Uterus (tissue), 4 donors: ENCODE data around the gene HSDL2. TPM values are rescaled to one million over a fixed set of nuclear protein-coding genes. Genes with fewer than 3 reads are reported as not detected.

Source experiments
- DNase-seq, 2 donors: peaks; one replicate each; pipeline ENCODE4 v3.0.0-alpha.2; 2019 to 2020
- H3K27ac ChIP-seq, 2 donors: fragments of 200-600 bp; sonication (generic); 1 replicate in 1 of 2; 2 replicates in 1 of 2; pipeline ENCODE4 v1.5.1; 2016 to 2018
- H3K27me3 ChIP-seq, 2 donors: fragments of 200-600 bp; sonication (generic); one replicate each; pipeline ENCODE4 v1.5.1; 2018 to 2019; ENCODE audit warnings: control low read depth in 1 of 2
- H3K36me3 ChIP-seq, 2 donors: fragments of 200-600 bp; sonication (generic); one replicate each; pipeline ENCODE4 v1.5.1; 2019; ENCODE audit warnings: control low read depth in 1 of 2
- H3K4me1 ChIP-seq, 2 donors: fragments of 200-600 bp; sonication (generic); one replicate each; pipeline ENCODE4 v1.5.1; 2018 to 2019; ENCODE audit warnings: control low read depth in 1 of 2
- H3K4me3 ChIP-seq, 2 donors: fragments of 200-600 bp; sonication (generic); 1 replicate in 1 of 2; 2 replicates in 1 of 2; pipeline ENCODE4 v1.5.1; 2018 to 2019; ENCODE audit warnings: mild to moderate bottlenecking in 1 of 2
- H3K9me3 ChIP-seq, 2 donors: fragments of 200-600 bp; sonication (generic); one replicate each; pipeline ENCODE4 v1.5.1; 2019; ENCODE audit warnings: control low read depth in 1 of 2
- CTCF ChIP-seq, 4 experiments: fragments of 200-600 bp in 2 of 4; fragments of 450-650 bp in 2 of 4; sonication (generic) in 2 of 4; IDR thresholded peaks; one replicate each; pipeline ENCODE4 v1.5.1; 2016 to 2019; ENCODE audit warnings: antibody characterized with exemption in 4 of 4, mild to moderate bottlenecking in 2 of 4, moderate library complexity in 1 of 4
- POLR2A ChIP-seq, 2 donors: fragments of 450-650 bp; IDR thresholded peaks; one replicate each; pipeline ENCODE4 v1.6.1; 2016; ENCODE audit warnings: antibody characterized with exemption in 2 of 2, mild to moderate bottlenecking in 1 of 2, moderate library complexity in 1 of 2
- intact Hi-C: fragments of 100-400 bp; cut with DNase I; formaldehyde crosslinking; loops from one replicate; pipeline ENCODE4 v1.15.1; 2023; ENCODE audit warnings: low total_unique reads
- total RNA-seq, 4 donors: library from RNA; depleted of rRNA in 3 of 4; stranded (reverse); fragments of >200 nt in 3 of 4; gene quantifications; one replicate each; pipeline versions ENCODE4 v1.1.0 to v1.2.4, GENCODE V29; 2014 to 2023
- donor health status: DM: yes; HTN: yes; CAD: no.

The HSDL2 gene
- total RNA-seq, 4 donors from 2014 or later: 12.6 to 55.1 (median 39.1) TPM

GRCh38 chr9:112494153-112494552 is 114.2 kb downstream of the HSDL2 start:
- intact Hi-C loops: no loop called here
- Histone ChIP-seq H3K4me1 (no peaks in the 10 kb centered on the region), H3K27me3 (no peaks in the 10 kb centered on the region), H3K4me3 (no peak overlapping the region), H3K9me3 (peaks cover 0 to 11% of the 10 kb centered on the region in 2 donors), H3K36me3 (no peaks in the 10 kb centered on the region), H3K27ac (peak overlapping the region in 1 of 2 donors; percentile 52)
- no peak for DNase-seq
- TF ChIP-seq POLR2A (IDR thresholded peaks at IDR 0.05): no peak
- TF ChIP-seq CTCF (IDR thresholded peaks at IDR 0.05): no peak

- no peaks in the 10 kb centered on the region for H3K27me3 ChIP-seq
- H3K9me3 ChIP-seq: peaks cover 0 to 11% of the 10 kb centered on the region in 2 donors
- no peaks in the 10 kb centered on the region for H3K36me3 ChIP-seq
- no peak for DNase-seq
- TF ChIP-seq POLR2A (IDR thresholded peaks at IDR 0.05) (no peak), CTCF (IDR thresholded peaks at IDR 0.05) (no peak)
- no peaks in the 10 kb centered on the region for H3K4me1 ChIP-seq
- H3K27ac ChIP-seq: no peak overlapping the region
- no peak overlapping the region for H3K4me3 ChIP-seq
- intact Hi-C loops: no loop called here
Observed at GRCh38 chr9:112495614-112496013, 115.7 kb downstream of the HSDL2 start.

- DNase-seq: no peak
- Histone ChIP-seq H3K4me1 (no peaks in the 10 kb centered on the region), H3K36me3 (no peaks in the 10 kb centered on the region), H3K4me3 (no peak overlapping the region), H3K27me3 (no peaks in the 10 kb centered on the region), H3K9me3 (peaks cover 0 to 11% of the 10 kb centered on the region in 2 donors), H3K27ac (no peak overlapping the region)
- intact Hi-C loops: no loop called here
- TF ChIP-seq CTCF (IDR thresholded peaks at IDR 0.05): no peak
- TF ChIP-seq POLR2A (IDR thresholded peaks at IDR 0.05): no peak
Observed at GRCh38 chr9:112496074-112496722, 116.3 kb downstream of the HSDL2 start.

GRCh38 chr9:112500842-112501241 is 120.9 kb downstream of the HSDL2 start:
- Histone ChIP-seq H3K27ac (no peak overlapping the region), H3K4me3 (no peak overlapping the region), H3K36me3 (no peaks in the 10 kb centered on the region), H3K9me3 (no peaks in the 10 kb centered on the region), H3K27me3 (no peaks in the 10 kb centered on the region), H3K4me1 (no peaks in the 10 kb centered on the region)
- TF ChIP-seq CTCF (IDR thresholded peaks at IDR 0.05) (no peak), POLR2A (IDR thresholded peaks at IDR 0.05) (no peak)
- intact Hi-C loops: no loop called here
- no peak for DNase-seq

GRCh38 chr9:112501287-112501686 is 121.4 kb downstream of the HSDL2 start:
- no peak for TF ChIP-seq CTCF (IDR thresholded peaks at IDR 0.05)
- TF ChIP-seq POLR2A (IDR thresholded peaks at IDR 0.05): no peak
- no peak overlapping the region for H3K27ac ChIP-seq
- no peaks in the 10 kb centered on the region for H3K36me3 ChIP-seq
- no peaks in the 10 kb centered on the region for H3K4me1 ChIP-seq
- intact Hi-C loops: no loop called here
- no peak overlapping the region for H3K4me3 ChIP-seq
- no peaks in the 10 kb centered on the region for H3K9me3 ChIP-seq
- H3K27me3 ChIP-seq: no peaks in the 10 kb centered on the region
- no peak for DNase-seq
